HG03196 (cell line): ENCODE measurements around the gene RETNLB.

ENCODE experiments used
- ATAC-seq: cut with Tn5 transposase; IDR thresholded peaks from one replicate; pipeline ENCODE4 v1.9.1; 2021; ENCODE audit not compliant: unreplicated experiment

RETNLB gene, protein sequence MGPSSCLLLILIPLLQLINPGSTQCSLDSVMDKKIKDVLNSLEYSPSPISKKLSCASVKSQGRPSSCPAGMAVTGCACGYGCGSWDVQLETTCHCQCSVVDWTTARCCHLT

GRCh38 chr3:108757404-108757982, at the start of gene RETNLB:
Gene RETNLB, minus strand, starts transcription at chr3:108757410. Its CDS starts 225 bp downstream, at chr3:108757185.
- no peak for ATAC-seq

GRCh38 chr3:108806316-108806715, 49.1 kb upstream of the RETNLB start:
- ATAC-seq, result no peak

GRCh38 chr3:108804966-108805365, 47.8 kb upstream of the RETNLB start:
- ATAC-seq, result no peak

- no peak for ATAC-seq
Observed at GRCh38 chr3:108804437-108804836, 47.2 kb upstream of the RETNLB start.

DNA sequence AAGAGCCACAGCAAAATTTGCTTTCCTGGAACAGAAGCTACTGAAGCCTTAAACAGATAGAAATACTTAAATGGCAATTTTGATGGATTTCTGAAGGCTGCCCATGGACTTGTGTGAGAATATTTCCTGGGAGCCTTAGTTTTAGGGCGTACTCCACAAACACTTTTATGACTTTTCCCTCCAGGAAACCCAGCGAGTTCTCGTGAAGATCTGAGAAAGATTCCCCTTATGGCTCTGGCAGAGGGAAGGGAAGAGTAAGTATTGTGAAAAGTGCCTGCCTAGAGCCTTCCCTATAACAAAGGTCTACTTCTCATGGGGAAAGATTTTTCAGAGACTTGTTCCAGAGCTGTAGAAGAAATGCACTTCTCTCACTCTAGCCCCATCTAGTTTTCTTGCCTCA, 34.3 kb upstream of the RETNLB start:
- no peak for ATAC-seq

GRCh38 chr3:108780235-108780634, 23.0 kb upstream of the RETNLB start:
- ATAC-seq, result no peak

DNA sequence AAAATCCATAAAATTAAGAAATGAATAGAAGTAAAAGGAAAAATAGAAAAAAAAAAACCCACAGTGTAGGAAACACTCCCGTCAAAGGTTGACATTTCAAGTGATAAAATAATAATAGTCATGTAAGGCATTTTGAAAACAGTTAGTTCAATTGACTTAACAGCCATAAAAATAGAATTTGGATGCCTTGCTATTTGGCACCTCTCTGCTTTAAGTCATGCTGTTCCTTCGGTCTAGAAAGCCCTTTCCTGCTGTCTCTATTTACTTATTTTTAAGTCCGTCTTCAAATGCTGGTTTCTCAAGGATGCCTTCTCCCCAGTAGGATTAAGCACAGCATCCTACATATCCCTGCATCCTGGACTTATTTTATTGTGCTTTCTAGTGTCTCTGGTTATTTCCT, 22.3 kb upstream of the RETNLB start:
- ATAC-seq, result no peak

- ATAC-seq, result no peak
Observed at GRCh38 chr3:108775649-108776048, 18.4 kb upstream of the RETNLB start.

DNA sequence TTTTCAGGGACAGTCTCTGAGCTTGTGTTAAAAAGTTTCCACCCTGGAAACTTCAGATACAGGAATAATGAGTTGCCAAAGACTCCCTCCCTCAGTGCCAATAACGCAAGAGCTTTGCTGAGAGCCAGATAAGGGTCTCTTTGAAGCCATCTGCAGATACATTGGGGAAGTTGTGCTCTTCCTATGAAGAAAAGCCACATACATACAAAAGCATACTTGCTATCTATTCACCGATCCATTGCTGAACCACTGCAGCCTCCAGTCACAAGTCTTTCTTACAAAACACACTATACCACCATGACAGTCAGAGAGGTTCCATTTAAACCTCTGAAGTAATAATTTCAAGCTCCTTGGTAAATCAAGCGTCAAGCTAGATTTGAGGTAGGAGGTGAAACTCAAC, 10.0 kb upstream of the RETNLB start:
- ATAC-seq, result no peak

DNA sequence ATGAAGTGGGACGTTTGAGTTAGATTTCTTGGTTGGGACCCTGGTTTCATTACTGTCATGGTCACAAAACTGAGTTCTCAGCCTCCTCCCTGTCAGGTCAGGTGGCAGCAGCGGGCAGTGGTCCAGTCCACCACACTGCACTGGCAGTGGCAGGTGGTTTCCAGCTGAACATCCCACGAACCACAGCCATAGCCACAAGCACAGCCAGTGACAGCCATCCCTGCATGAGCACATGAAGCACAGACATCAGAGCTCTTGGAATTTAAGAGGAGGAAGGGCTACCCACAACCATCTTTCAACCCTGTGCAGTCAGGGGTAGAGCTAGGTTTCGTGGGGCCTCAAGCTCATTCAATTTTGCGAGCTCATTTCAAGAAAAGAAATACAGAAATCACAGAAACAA, 1.5 kb downstream of the RETNLB start:
- no peak for ATAC-seq

- ATAC-seq, result no peak
Observed at GRCh38 chr3:108744762-108745161, 12.4 kb downstream of the RETNLB start.

DNA sequence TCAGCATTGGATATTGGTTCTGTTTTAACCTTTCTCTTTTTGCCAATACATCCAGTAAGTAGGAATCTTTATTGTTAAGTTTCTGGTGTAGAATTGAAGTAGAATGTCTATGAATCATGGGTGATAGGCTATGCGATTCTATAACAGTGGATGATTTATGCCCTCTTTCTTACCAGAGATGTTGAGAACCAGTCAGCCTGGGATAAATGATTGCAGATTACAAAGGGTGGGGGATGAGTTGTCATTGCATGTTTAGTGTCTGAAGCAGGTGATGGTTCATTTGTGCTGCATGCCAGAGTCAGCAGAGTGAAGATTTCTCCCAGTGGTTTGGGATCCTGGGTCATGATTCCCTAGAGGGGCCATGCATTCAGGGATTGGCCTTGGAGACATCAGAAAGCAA, 14.3 kb downstream of the RETNLB start:
- no peak for ATAC-seq

- ATAC-seq, result no peak
Observed at GRCh38 chr3:108736821-108737220, 20.4 kb downstream of the RETNLB start.

GRCh38 chr3:108728934-108729333, 28.3 kb downstream of the RETNLB start:
- no peak for ATAC-seq

DNA sequence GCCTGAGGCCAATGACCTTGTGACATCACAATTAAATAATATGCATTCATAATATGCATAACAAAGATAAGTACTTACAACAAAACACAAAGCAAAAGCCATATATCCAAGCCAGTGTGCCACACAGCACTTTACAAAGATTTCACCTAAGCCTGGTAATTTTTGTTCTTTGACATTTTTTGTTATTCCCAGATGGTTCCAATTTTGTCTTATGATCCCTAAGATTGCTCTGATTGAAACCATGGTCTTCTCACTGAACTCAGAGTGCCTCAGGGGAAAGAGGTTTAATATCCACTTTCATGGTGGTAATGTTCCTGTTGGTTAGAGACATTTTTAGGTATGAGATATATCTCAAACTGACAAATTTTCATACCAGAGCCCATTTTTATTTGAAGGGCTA, 29.1 kb downstream of the RETNLB start:
- ATAC-seq, result no peak

DNA sequence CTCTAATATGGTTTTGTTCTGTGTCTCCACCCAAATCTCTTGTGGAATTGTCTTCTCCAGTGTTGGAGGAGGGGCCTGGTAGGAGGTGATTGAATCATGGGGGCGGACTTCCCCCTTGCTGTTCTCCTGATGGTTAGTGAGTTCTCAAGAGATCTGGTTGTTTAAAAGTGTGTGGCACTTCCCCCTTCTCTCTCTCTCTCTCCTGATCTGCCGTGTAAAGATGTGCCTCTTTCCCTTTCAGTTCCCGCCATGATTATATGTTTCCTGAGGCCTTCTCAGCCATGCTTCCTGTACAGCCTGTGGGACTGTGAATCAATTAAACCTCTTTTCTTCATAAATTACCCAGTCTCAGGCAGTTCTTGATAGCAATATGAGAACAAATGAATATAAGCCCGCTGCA, 33.1 kb downstream of the RETNLB start:
- ATAC-seq, result no peak

DNA sequence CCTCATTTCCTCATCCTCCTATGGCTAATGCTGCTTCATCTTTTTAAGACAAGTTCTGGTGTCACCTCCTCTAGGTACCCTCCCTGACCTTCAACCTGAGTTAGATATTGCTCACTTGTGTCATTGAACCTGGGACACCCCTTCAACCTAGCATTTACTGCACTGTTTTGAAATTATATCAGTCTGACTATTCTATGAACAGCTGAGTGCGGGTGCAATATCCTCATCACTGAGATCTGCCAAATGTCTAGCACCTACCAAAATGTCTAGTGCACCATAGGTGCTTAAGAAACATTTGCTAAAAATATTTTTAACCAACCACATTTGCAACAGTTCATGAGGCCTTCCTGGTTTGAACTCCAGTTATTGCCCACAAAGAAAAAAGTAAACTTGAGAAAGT, 34.5 kb downstream of the RETNLB start:
- no peak for ATAC-seq

- no peak for ATAC-seq
Observed at GRCh38 chr3:108719178-108719806, 37.9 kb downstream of the RETNLB start.

- ATAC-seq, result no peak
Observed at GRCh38 chr3:108718454-108718853, 38.8 kb downstream of the RETNLB start.

DNA sequence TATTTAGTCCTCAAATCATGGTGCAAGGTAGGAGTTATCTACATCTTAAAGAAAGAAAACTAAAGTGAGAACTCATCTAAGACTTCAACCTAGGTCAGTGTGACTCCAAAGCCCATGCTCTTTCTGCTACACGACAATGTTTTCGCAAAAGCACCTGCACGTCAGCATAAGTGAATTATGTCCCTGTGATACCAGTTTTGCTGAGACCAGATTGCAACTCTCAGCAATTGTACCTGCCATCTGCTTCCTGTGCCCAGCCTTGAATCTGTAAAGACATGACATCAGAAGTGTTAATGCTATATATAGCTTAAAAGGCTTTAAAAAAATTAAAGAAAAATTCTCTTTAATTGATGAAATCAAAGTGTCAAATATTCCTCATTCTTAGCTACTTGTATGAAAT, 43.4 kb downstream of the RETNLB start:
- no peak for ATAC-seq

- no peak for ATAC-seq
Observed at GRCh38 chr3:108713009-108713516, 44.1 kb downstream of the RETNLB start.
